Heart left ventricle (tissue), 16 donors: ENCODE results near the gene KEL. TPM values are rescaled to one million over a fixed set of nuclear protein-coding genes. Genes with fewer than 3 reads are reported as not detected.

Experiments
- ATAC-seq, 4 donors: fragments of 200-7000 bp; cut with Tn5 transposase; one replicate each; pipeline ENCODE4 v1.9.1; 2020 to 2022; ENCODE audit warnings: moderate library complexity in 4 of 4, mild to moderate bottlenecking in 3 of 4, moderate number of reproducible peaks in 1 of 4
- DNase-seq, 5 donors: peaks; one replicate each; pipeline ENCODE4 v3.0.0-alpha.2; 2020
- H3K27ac ChIP-seq, 12 donors: fragments of 200-600 bp; sonication (generic) in 4 of 12; one replicate each; pipeline versions ENCODE4 v1.5.0 to v1.8.0; 2016 to 2022; ENCODE audit warnings: mild to moderate bottlenecking in 2 of 12
- H3K27me3 ChIP-seq, 9 donors: fragments of 200-600 bp; sonication (generic) in 2 of 9; one replicate each; pipeline versions ENCODE4 v1.5.1 to v1.8.0; 2016 to 2022; ENCODE audit warnings: mild to moderate bottlenecking in 3 of 9
- H3K36me3 ChIP-seq, 9 donors: fragments of 200-600 bp; sonication (generic) in 2 of 9; one replicate each; pipeline versions ENCODE4 v1.5.0 to v1.8.0; 2018 to 2022; ENCODE audit warnings: mild to moderate bottlenecking in 2 of 9
- H3K4me1 ChIP-seq, 12 donors: fragments of 200-600 bp; sonication (generic) in 4 of 12; one replicate each; pipeline versions ENCODE4 v1.5.0 to v1.8.0; 2016 to 2022; ENCODE audit warnings: mild to moderate bottlenecking in 3 of 12
- H3K4me3 ChIP-seq, 12 donors: fragments of 200-600 bp; sonication (generic) in 4 of 12; one replicate each; pipeline versions ENCODE4 v1.5.0 to v1.8.0; 2017 to 2022; ENCODE audit warnings: mild to moderate bottlenecking in 9 of 12, moderate library complexity in 4 of 12
- H3K9me3 ChIP-seq, 12 donors: fragments of 200-600 bp; sonication (generic) in 4 of 12; one replicate each; pipeline versions ENCODE4 v1.5.0 to v1.8.0; 2016 to 2022; ENCODE audit warnings: mild to moderate bottlenecking in 1 of 12
- POLR2A ChIP-seq, 2 donors: fragments of 450-650 bp; IDR thresholded peaks; one replicate each; pipeline ENCODE4 v1.6.1; 2017; ENCODE audit warnings: antibody characterized with exemption in 2 of 2, mild to moderate bottlenecking in 2 of 2, moderate library complexity in 2 of 2
- WGBS, 4 donors: extraction: QIAGEN DNeasy Blood & Tissue Kit in 2 of 4; methylation state at CpG; one replicate each; pipeline versions ENCODE4 v1.1.5 to v1.1.7; 2013 to 2018; 5-methylcytosine and 5-hydroxymethylcytosine counted together
- intact Hi-C, 10 donors: fragments of 100-400 bp; cut with DNase I; formaldehyde crosslinking; loops; one replicate each; pipeline versions ENCODE4 v1.11.1 to v1.14.2; 2022
- polyA plus RNA-seq, 2 donors: library from polyadenylated mRNA; stranded (reverse); fragments of 200-250 nt; gene quantifications; one replicate each; pipeline ENCODE4 v1.2.3, GENCODE V29; 2013
- total RNA-seq, 9 donors: library from RNA; depleted of rRNA in 2 of 9; stranded (reverse); fragments of >200 nt in 2 of 9; fragmentation: NEBNext Ultra II Directional in 3 of 9; extraction: Animal tissue kit (Norgen Biotek cat#: 25700) in 3 of 9; gene quantifications; one replicate each; pipeline versions ENCODE4 v1.1.0 to v1.2.4, GENCODE V29; 2016 to 2023
- TF ChIP-seq, protein P1 (sequence below), 12 donors: fragments of 200-600 bp; sonication (generic) in 4 of 12; IDR thresholded peaks; one replicate each; pipeline versions ENCODE4 v1.5.0 to v1.8.0; 2018 to 2022; ENCODE audit warnings: antibody characterized with exemption in 12 of 12, mild to moderate bottlenecking in 5 of 12
- donor health status: ischemic (EF 13 %, LVEDD 7.1; RV severe dilation, severe dysfunction).
- donor health status: healthy with polysubstance abuse.
- donor health status: DM: no; HTN: yes; CAD: no.
- donor health status: DM: no; HTN: no; CAD: no.
- donor health status: ischemic (EF 25% LVEDD 6.9; RV normal size, moderate dysfunction).
- donor health status: ischemic (EF 25% LVEDD 5.7; RV mildly dilated, moderate dysfunction).
- donor health status: healthy.
- donor health status: DM: yes; HTN: yes; CAD: no.
- donor health status: ischemic (EF 35%, LVEDD 5.7; RV mildly dilated, moderate dysfunction).
- donor health status: nonischemic (EF 11% LVEDD 7.7; RV severe dilation, severe dysfunction).
- donor health status: DM: yes; HTN: yes; CAD: no.
- donor health status: PGD.
- donor health status: ischemic (EF 29% LVEDD 5.4; RV normal size, mild dysfunction).
- donor health status: nonischemic (EF 23%, LVEDD 6.1; RV moderate dilation, normal function).

The KEL gene
- total and polyA plus RNA-seq, 11 donors = 0.17 to 1.8 (median 0.56) TPM; not detected in 4

- Histone ChIP-seq H3K27me3 (peaks cover 0 to 10% (median 0%) of the 10 kb centered on the region in 9 donors), H3K36me3 (no peaks in the 10 kb centered on the region), H3K4me3 (no peak overlapping the region), H3K9me3 (no peaks in the 10 kb centered on the region), H3K4me1 (no peaks in the 10 kb centered on the region), H3K27ac (no peak overlapping the region)
- 64 to 75% (median 71%) methylated on average over 12 of the region's 12 CpGs for WGBS, 4 donors
- intact Hi-C loops = no loop called here
- TF ChIP-seq POLR2A (IDR thresholded peaks at IDR 0.05) = no peak
- TF ChIP-seq, protein P1, sequence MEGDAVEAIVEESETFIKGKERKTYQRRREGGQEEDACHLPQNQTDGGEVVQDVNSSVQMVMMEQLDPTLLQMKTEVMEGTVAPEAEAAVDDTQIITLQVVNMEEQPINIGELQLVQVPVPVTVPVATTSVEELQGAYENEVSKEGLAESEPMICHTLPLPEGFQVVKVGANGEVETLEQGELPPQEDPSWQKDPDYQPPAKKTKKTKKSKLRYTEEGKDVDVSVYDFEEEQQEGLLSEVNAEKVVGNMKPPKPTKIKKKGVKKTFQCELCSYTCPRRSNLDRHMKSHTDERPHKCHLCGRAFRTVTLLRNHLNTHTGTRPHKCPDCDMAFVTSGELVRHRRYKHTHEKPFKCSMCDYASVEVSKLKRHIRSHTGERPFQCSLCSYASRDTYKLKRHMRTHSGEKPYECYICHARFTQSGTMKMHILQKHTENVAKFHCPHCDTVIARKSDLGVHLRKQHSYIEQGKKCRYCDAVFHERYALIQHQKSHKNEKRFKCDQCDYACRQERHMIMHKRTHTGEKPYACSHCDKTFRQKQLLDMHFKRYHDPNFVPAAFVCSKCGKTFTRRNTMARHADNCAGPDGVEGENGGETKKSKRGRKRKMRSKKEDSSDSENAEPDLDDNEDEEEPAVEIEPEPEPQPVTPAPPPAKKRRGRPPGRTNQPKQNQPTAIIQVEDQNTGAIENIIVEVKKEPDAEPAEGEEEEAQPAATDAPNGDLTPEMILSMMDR (IDR thresholded peaks at IDR 0.05) = no peak
- DNase-seq = no peak
- ATAC-seq = no peak
Observed at GRCh38 chr7:142934056-142934455, 28.1 kb downstream of the KEL start.

DNA sequence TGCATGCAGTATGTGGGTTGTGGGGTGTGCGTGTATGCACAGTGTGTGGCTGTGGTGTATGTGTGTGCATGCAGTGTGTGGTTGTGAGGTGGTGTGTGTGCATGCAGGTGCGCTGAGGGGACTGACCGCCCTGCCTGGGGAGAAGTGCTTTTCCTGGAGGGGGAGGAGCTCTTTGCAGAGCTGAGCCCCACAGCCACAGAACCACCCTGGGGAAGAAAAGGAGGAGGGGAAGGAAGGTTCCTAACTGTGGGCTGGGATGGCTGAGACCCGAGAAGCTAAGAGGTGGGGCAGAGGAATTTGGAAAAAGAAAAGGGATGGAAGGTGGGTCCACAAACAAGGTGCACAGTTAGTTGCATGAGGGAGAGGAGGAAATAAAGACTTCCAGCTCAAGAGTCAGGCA, 28.5 kb downstream of the KEL start, which contains the start of gene TRPV5:
TSS of gene TRPV5 (minus strand) at position 123 of the 400 bp plus-strand sequence. CDS start 287 bp downstream, outside the sequence.
- Histone ChIP-seq H3K4me1 (no peaks in the 10 kb centered on the region), H3K27ac (no peak within 1 kb of the TSS), H3K27me3 (peaks cover 0 to 10% (median 0%) of the 10 kb centered on the region in 9 donors), H3K36me3 (no peaks in the 10 kb centered on the region), H3K9me3 (no peaks in the 10 kb centered on the region), H3K4me3 (no peak within 1 kb of the TSS)
- WGBS, 4 donors = 64 to 74% (median 68%) methylated on average over 4 of the region's 4 CpGs
- intact Hi-C loops = no loop called here
- no peak for ATAC-seq
- no peak for TF ChIP-seq POLR2A (IDR thresholded peaks at IDR 0.05)
- TF ChIP-seq, protein P1 (IDR thresholded peaks at IDR 0.05) = no peak
- DNase-seq = no peak

DNA sequence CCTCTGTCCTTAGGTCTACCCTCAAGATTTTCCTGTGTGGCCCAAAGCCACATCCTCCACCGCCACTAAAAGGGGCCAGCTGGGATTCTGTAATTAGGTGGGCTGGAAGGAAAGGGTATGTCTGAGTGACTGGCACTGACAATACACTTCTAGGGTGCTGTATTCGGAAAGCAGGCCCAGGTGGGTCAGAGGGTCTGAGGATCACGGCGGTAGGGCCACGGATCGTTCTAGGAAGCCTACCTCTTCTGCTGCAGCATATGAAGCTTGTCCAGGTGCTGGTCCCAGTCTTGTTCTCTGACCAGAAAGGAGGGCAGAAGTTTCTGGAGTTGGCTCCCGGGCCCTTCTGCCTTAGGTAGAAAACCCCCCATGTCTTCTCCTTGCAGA, 29.1 kb downstream of the KEL start:
- Histone ChIP-seq H3K36me3 (no peaks in the 10 kb centered on the region), H3K27me3 (peaks cover 0 to 10% (median 0%) of the 10 kb centered on the region in 9 donors), H3K4me1 (no peaks in the 10 kb centered on the region), H3K4me3 (no peak overlapping the region), H3K9me3 (no peaks in the 10 kb centered on the region), H3K27ac (no peak overlapping the region)
- ATAC-seq = no peak
- 82 to 91% (median 85%) methylated on average over 7 of the region's 7 CpGs for WGBS, 4 donors
- no peak for DNase-seq
- TF ChIP-seq POLR2A (IDR thresholded peaks at IDR 0.05) = no peak
- TF ChIP-seq, protein P1 (IDR thresholded peaks at IDR 0.05) = no peak
- intact Hi-C loops = no loop called here

DNA sequence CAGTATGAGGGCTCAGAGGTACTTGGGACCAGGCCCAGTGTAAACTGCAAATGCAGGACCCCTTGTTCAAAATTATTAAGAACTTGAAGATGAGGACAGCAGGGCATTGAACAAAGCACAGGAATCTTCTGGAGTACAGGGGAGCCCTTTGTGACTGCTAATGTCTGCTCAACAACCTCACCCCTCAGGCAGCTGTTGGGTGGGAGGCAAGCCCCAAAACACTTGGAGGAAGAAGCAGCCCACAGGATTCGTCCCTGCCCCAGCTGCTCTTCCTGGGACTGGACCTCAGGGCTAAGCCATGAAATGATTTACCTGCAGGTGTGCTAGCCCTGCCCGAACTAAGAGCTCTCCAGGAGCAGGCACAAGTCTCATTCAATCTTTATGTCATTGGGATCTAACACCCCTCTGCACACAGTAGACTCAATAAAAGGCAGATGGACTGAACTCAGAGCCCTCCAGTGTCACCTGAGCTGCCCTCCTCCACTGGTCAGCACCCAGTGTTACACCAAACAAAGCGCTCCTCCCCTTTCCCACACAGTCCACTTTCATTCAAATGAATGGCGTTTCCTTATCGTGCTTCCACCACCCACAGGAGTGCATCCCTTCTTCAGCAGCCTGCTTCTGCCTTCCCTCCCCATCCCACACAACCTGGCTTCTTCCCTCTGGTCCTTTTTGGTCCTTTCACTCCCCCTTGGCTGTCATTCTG, 29.6 kb downstream of the KEL start:
- intact Hi-C loops = no loop called here
- WGBS, 4 donors = 50 to 57% (median 54%) methylated on average over 5 of the region's 5 CpGs
- no peaks in the 10 kb centered on the region for H3K4me1 ChIP-seq
- DNase-seq (no peak), ATAC-seq (no peak)
- no peaks in the 10 kb centered on the region for H3K9me3 ChIP-seq
- no peaks in the 10 kb centered on the region for H3K36me3 ChIP-seq
- peaks cover 0 to 10% (median 0%) of the 10 kb centered on the region in 9 donors for H3K27me3 ChIP-seq
- H3K4me3 ChIP-seq = no peak overlapping the region
- TF ChIP-seq, protein P1 (IDR thresholded peaks at IDR 0.05) = no peak
- TF ChIP-seq POLR2A (IDR thresholded peaks at IDR 0.05) = no peak
- H3K27ac ChIP-seq = no peak overlapping the region
